Right forelimb (tissue), 1 donor: ENCODE data around the gene PHF2.

Experiments used
- DNase-seq: peaks from one replicate; pipeline ENCODE4 v3.0.0-alpha.2; 2018

PHF2 gene

DNA sequence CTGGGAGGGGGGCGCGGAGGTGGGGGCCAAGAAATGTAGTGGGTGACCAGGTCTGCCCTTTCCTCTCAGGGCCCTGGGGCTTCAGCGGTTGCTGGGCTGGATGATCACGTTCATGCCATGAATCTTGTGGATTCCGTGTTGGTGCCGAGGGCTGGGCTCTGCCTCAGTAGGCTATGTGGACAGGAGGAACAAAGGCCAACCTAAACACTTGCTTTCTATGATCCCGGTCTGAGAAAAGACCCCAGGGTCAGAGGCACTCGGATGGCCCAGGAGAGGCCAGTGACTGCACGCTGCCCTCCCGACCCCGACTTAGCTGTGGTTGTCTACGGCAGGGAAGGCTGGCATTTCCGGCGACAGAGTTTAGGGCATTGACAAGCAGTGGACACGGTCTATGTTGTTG lies 26.6 kb downstream of the PHF2 start:
- DNase-seq = no peak

DNA sequence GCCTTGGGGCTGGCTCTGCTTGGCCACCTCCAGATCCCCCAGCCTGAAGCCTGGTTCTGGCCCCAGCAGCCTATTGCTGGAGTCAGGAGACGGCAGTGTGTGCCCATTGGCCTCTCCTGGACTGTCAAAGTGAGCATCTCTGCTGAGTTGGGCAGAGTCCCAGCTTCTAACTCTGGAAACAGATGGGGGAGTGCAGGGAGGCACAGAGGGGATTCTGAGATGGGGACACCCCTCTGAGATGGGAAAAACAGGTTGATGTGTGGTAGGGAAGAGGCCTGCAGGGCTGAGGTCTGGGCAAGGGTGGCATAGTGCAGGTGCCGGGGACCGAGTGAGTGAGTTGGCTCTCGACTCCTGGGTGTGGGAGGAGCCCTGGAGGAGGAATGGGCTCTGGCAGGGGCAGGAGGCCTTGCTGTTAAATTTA lies 27.5 kb downstream of the PHF2 start:
- no peak for DNase-seq

DNA sequence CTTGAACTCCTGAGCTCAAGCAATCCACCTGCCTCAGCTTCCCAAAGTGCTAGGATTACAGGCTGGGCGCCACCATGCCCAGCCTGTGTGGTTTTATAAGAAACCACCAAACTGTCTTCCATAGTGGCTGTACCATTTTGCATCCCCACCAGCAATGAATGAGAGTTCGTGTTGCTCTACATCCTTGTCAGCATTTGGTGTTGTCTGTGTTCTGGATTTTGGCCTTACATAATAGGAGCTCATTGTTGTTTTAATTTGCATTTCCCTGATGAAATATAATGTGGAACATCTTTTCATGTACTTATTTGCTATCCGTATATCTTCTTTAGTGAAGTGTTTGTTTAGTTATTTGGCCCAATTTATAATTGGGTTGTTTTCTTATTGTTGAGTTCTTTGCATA lies 29.8 kb downstream of the PHF2 start:
- DNase-seq = no peak

DNA sequence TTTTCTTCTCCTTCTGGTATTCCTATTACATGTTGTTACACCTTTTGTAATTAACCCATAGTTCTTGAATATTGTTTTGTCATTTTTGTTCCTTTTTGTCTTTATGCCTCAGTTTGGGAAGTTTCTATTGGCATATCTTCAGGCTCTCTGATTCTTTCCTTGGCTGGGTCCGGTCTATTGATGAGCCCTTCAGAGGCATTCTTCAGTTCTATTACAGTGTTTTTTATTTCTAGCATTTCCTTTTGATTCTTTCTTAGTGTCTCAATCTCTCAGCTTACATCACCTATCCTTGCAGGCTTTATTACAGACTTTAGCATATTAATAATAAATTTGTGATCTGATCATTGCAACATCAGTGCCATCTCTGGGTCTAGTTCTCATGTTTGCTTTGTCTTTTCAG lies 33.8 kb downstream of the PHF2 start:
- DNase-seq = no peak

DNA sequence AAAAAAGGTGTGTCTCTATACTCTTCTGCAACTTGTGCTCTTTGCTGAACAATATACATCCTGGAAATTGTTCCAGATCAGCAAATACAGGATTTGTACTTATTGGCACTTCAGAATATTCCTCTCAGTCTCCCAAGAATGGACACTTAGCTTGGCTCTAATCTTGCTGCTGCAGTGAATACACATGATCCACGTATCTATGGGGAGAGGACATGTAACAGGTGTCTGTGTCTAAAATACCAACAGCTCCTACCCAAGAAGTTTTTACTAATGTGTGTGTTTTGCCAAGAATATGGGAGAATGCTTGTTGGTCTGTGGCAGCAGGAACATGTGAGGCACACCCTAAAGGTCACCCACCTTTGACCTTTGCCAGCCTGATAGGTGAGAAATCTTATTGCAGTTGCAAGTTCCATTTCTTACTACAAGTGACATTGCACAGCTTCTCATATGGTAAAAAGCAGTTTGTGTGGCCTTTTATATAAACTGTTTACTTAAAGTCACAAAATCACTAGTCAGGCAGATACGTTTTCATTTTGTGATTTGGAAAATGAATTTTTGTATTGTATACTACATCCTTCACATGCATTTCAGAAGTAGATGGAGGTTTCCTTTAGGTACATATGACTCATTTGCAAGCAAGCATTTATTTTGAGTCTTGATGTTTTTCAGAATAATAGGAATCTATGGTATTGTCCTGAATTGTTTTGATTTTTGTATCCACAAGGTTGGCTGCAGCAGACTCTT lies 35.8 kb downstream of the PHF2 start:
- DNase-seq = no peak

DNA sequence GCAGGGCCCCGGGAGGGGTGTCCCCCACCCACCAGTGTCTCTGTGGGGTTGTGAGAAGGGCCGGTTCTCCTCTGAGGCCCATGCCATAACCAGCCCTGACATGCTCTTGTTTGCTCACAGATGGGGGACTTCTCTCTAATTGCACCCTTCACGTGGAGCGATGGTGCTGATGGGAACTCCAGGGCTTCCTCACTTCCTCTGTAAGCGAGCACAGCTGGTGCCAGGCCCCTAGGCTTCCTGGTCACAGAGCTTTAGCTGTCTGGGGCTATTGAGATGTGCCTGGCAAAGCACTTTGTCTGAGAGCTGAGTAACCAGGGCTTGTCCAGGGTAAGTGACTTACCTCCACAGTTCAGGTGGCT lies 36.4 kb downstream of the PHF2 start:
- no peak for DNase-seq

DNA sequence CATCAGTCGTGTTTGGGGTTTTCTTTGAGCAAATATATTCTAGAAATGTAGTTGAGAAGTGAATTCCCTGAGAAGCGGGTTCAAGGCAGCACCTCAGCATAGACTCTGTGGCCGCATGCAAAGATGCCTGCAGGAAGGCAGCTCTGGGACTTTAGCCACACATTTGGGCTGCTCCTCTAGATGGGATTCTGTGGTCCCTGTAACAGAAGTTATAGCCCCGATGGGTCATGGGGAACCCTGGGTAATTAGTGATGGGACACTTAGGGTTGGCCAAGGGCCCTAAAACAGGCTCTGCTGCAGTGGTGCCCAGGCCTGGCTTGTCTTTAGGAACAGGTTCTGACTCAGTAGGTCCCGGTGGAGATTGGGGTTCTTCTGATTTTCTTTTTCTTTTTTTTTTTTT lies 36.8 kb downstream of the PHF2 start:
- DNase-seq = no peak

DNA sequence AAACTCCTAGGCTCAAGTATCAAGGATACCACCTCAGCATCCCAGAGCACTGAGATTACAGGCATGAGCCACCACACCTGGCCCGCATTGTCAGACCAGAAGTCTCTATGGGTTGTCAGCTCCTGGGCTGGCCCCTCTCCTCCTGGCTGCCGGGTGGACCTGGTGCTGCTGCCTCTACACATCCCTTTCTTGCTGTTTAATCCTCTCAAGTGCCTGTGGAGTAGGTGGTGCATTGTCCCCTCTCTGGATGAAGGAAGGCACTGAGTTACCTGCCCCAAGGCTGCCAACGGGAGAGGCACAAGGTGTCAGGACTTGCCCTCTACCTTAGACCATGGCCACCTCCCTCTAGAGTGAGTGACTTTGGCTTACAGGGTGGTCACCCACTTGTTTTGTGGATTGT lies 37.4 kb downstream of the PHF2 start:
- DNase-seq = no peak

DNA sequence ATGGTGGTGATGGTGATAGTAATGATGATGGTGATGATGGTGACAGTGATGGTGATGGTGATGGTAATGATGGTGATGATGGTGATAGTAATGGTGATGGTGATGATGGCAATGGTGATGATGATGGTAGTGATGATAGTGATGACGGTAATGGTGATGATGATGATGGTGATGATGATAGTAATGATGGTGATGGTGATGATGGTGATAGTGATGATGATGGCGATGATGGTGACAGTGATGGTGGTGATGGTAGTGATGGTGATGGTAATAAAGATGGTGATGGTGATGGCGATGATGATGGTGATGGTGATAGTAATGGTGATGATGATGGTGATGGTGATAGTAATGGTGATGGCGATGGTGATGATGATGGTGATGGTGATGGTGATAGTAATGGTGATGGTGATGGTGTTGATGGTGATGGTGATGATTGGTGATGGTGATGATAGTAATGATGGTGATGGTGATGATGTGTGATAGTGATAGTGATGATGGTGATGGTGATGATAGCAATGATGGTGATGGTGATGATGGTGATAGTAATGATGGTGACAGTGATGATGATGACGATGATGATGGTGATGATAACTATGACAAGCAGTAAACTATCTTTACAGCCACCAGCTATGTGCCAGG lies 38.6 kb downstream of the PHF2 start:
- DNase-seq = no peak

DNA sequence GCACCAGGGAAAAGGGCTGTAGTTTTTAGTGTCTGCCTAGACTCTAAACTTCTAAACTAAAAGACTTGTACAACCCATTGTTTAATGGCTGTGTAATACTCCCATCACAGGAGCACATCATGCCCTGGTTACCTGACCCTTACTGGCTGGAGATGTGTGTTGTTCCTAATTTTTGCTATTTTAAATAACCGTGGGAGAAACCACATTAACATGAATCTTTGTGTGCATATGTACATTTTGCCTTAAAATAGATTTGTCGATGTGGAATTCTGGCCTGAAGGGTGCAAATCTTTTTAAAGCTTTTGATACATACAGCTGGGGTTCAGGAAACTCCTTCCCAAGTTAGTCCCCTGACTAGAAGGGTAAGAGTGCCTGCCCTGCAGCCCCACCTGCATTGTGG lies 39.7 kb downstream of the PHF2 start:
- no peak for DNase-seq

DNA sequence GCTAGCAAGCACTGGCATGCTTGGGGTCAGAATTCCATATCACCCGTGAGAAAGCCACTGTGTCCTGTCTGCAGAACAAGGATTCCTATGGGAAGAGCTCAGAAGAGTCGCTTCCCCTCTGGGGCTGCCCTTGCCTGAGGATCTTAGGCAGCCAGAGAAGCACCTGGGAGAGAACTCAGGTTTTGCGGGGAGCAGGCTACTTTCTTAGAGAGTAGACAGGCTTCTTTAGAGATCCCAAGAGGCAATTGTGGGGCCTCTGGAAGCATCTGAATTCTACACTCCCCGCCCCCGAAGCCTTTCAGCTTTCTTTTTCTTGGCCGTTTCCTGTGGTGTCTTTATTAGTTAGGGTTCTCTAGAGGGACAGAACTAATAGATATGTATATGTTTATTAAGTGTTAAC lies 40.9 kb downstream of the PHF2 start:
- DNase-seq = no peak

DNA sequence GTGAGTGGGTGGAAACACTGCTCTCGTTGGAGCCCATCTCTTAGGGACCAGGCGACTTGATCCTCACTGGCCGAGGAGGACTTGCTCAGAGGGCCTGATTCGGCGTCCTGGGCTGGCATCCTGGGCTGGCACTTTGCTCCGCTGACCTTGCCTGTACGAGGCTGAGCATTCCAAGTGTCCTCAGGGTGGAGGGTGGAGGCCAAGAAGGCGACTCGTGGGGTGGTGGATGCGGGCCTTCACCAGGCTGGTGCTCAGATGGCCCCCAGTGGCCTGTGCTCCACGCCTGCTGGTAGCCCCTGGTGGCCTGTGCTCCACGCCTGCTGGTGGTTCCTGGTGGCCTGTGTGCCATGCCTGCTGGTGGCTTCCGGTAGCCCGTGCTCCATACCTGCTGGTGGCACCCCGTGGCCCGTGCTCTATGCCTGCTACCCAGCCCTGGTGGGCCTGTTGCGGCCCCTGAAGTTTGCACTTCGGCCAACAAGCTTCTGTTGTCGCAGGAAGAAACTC lies 42.9 kb downstream of the PHF2 start:
- DNase-seq = no peak

DNA sequence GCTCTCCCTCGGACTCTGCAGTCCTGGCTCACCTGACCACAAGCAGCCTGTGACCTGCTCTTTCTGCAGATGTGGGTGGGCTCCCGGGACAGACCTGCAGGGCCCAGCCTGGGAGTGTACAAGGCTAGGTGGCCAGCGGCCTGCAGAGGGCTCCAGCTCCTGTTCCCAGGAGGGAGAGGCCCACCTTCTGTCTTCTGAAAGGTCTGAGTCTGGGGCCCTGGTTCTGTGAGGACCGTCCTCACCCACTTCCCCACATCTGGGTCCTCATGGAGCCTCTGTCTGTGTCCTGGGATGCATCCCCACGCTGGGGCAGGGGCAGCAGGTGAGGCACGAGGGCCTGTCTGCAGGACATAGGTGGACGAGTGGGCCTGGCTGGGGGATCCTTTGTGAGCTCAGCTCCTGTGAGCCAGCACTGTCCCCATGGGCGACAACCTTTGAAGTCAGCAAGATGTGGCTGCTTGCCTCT lies 43.7 kb downstream of the PHF2 start:
- no peak for DNase-seq

DNA sequence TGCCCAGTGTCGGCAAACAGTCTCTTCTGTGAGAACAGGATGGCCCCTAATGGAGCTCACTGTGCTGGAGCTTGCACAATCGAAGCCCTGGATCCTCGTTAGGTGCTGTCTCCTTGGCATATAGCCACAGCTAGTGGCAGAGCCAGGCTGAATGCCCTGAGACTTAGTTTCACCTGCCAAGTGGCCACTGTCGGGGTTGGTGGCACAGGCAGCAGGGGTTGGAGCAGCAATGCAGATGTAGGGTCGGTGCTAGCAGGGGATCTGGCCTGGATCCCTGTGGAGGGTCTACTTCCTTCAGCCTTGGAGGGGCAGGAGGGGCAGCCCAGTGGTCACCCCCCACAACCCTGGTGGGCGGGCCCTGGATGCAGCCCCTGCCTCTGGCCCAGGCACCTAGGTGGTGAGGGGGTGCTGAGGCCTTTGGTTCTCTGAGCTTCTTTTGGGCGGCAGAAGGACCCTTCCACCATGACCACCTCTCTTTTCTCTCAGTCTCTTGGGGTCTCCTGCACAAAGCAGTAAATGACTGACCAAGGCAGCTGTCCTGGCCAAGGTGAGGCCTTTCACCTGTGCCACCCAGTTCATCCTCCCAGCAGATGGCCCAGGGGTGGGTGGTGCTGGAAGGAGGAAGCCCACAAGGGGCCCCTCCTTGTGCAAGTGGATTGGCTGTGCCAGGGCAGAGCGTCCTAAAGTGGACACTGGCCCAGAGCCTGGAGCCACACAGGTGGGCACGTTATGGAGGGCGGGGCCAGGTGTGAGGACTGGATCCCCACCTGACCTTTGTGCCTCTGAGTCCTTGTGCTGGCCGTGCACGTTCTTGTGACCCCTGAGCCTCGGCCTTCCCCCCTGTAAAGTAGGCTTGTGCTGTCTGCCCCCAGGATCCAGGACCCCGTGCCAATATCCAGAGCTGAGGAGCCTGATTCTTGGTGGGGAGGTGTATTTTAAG lies 44.8 kb downstream of the PHF2 start:
- no peak for DNase-seq

DNA sequence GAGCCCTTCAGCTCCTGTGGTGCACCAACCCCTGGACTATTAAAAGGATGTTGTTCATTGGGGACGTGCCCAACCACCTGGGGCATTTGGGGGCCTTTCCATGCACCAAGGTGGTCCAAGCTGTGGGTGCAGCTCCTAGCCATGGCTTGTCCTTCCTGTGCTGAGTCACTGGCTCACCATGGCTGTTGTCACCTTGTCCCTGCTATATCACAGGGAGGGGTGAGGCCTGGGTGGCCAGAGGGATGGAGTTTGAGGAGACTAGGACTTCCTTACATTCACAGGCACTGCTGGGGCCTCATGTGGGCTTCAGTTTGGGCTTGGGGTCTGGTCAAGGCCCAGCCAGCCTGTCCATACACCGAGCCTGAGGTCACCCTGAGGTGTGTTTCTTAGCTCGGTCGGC lies 45.5 kb downstream of the PHF2 start:
- no peak for DNase-seq

DNA sequence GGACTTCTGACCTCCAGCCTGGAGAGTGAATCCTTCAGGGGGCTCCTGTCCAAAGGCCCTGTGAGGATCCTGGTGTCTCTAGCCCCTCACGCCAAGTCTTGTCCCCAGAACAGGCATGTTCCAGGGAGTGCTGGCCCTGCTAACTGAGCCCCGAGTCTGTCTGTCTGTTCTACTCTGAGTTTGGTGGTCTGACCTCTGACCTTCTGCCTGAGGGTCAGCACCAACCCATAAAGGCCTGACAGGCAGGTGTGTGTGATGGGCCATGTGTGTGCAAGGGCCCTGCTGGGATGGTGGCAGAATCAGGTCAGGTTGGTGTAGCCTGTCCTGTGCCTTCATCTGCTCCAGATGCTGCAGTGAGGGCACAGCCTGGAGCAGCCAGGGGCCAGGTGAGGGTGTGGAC lies 46.3 kb downstream of the PHF2 start:
- DNase-seq = no peak

DNA sequence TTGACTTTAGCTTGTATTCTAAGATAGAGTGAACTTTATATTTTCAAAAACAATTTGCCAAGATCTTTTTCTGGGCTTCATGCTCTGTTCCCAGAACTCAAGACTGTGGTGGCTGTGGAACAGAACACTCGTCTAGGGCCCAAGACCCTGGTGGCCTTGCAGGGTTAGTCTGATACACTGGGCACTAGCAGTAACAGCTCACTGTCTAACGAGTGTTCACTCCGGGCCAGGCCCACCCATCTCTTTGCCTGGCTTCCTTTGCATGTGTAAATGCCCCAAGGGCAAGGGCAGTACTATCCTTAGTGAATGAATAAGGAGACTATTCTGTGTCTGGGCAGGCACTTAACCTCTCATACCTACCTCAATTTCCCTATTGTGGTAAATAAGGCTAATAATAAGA lies 47.4 kb downstream of the PHF2 start:
- DNase-seq = no peak

DNA sequence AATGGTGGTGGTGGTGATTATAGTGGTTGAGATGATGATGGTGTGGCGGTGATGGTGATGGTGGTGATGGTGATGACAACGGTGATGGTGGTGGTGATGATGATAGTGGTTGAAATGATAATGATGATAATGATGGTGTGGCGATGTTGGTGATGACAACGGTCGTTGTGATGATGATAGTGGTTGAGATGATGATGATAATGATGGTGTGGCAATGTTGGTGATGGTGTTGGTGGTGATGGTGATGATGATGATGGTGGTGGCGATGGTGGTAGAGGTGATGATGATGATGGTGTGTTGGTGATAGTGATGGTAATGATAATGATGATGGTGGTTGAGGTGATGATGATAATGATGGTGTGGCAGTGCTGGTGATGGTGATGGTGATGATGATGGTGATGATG lies 48.0 kb downstream of the PHF2 start:
- no peak for DNase-seq

DNA sequence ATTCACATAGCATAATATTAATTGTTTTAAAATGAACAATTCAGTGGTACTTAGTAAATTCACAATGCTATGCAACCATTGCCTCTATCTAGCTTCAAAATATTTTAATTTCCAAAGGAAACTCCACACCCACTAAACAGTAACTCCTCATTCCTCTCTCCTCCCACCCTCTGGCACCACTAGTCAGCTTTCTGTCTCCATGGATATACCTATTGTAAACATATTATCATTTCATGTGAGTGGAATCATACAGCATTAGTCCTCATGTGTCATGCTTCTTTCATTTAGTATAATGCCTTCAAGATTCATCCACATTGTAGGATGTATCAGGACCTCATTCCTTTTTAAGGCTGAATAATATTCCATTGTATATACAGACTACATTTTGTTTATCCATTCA lies 48.6 kb downstream of the PHF2 start:
- DNase-seq = no peak

DNA sequence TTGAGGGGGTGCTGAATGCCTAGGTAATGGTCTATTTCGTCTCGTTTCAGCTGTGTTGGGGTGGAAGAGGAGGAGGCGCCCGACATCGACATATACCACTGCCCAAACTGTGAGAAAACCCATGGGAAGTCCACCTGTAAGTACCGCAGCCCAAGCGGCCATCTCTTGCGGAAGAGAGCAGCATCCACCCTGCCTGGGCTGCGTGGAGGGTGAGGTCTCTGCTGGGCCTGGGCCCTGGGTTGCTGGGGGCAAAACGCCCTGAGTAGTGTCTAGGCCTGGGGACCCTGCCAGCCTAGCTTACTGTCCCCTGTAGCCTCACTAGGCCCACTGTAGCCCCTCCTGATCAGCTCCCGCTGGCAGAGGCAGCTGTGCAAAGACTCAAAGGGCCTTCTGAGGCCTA lies 53.5 kb downstream of the PHF2 start:
- DNase-seq = no peak

DNA sequence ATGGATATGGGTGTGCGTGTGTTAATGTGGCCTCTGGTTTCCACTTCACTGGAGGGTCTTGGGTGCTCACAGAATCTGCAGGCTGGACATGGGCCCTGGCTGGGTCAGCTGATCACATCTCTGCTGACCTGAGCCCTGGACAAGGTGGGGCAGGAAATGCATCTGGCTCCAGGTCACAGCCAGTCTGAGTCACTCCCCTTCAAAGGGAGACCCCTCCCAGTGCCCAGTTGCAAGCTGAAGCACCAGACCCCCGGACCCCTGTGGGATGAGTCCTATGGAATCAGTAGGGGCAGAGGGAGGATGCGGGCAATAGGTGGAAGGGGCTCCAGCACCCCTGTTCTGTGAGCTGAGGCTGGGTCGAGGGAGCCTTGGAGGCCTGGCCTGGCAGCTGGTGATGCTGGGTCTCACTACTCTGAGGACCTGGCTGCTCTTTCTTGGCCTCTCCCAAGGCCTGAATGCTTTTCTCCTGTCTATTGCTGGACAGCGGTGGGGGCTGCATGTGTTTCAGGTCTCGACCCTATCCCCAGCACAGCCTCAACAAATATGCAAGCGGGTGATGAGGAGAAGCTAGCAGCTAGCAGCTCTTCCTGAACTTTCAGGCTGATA lies 54.5 kb downstream of the PHF2 start:
- DNase-seq = no peak

DNA sequence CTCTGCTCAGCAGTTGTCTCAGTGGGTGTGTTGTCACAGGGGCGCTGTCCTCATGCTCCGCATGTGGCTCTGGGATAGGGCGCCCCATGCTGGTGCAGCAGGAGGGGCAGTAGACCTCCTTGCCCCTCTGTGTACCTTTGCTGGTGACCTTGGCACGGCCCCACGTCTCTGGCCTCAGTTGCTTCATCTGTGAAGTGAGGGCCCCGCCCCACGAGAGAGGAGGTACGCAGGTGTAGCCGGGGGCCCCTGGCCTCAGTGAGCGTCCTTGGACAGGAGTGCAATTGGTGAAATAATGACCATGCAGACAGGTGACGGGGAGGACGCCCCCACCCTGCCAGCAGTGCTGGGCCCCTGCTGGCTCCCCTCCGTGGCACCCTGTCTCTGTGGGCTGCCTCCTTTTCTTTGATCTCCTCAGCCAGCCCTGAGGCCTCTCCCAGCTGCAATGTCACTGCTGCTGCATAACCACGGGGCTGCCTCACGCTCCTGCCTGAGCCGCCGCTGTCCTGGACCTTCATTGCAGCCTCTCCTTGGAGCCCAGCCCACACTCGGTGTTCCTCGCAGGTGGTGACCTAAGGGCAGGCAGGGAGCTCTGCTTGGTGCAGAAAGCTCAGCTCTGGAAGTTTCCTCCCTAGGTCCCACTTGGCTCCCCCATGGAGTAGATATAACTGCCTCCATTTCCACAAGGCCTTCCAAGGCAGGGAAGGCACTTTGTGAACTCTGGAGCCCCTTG lies 57.3 kb downstream of the PHF2 start:
- DNase-seq = no peak
